Epidermal melanocyte (primary cell): ENCODE measurements around the gene KIF13A.
"Not testable (repeated sequence)": the region's sequence is repeated elsewhere in the genome, so short reads cannot be mapped to it uniquely, and the experiment has no call there.

Experiments used
- DNase-seq: peaks from one replicate; pipeline ENCODE4 v3.0.0; 2011; ENCODE audit warnings: low spot score; ENCODE audit not compliant: insufficient read length

KIF13A gene

GRCh38 chr6:17900011-17900410, 87.4 kb downstream of the KIF13A start:
- DNase-seq: no peak

- no peak for DNase-seq
These were observed 87.9 kb downstream of the KIF13A start for GRCh38 chr6:17899491-17899890.

- DNase-seq: no peak
These were observed 89.8 kb downstream of the KIF13A start for GRCh38 chr6:17897681-17898080.

GRCh38 chr6:17894905-17895304, 92.5 kb downstream of the KIF13A start:
- no peak for DNase-seq

GRCh38 chr6:17894191-17894590, 93.2 kb downstream of the KIF13A start:
- no peak for DNase-seq

- DNase-seq: no peak
These were observed 95.2 kb downstream of the KIF13A start for GRCh38 chr6:17892097-17892686.

- no peak for DNase-seq
These were observed 97.1 kb downstream of the KIF13A start for GRCh38 chr6:17890309-17890708.

- not testable (repeated sequence) for DNase-seq
These were observed 97.7 kb downstream of the KIF13A start for GRCh38 chr6:17889777-17890176.

- DNase-seq: no peak
These were observed 100.5 kb downstream of the KIF13A start for GRCh38 chr6:17886891-17887290.

GRCh38 chr6:17885889-17886576, 101.4 kb downstream of the KIF13A start:
- DNase-seq: no peak

- no peak for DNase-seq
These were observed 102.6 kb downstream of the KIF13A start for GRCh38 chr6:17884498-17885478.

- DNase-seq: no peak
These were observed 103.6 kb downstream of the KIF13A start for GRCh38 chr6:17883665-17884497.

GRCh38 chr6:17881085-17881858, 106.2 kb downstream of the KIF13A start:
- DNase-seq: no peak

GRCh38 chr6:17879184-17879583, 108.3 kb downstream of the KIF13A start:
- DNase-seq: no peak

GRCh38 chr6:17878734-17879133, 108.7 kb downstream of the KIF13A start:
- DNase-seq: no peak

- DNase-seq: no peak
These were observed 109.5 kb downstream of the KIF13A start for GRCh38 chr6:17877895-17878440.

- no peak for DNase-seq
These were observed 110.1 kb downstream of the KIF13A start for GRCh38 chr6:17877196-17877894.

GRCh38 chr6:17874753-17875152, 112.7 kb downstream of the KIF13A start:
- no peak for DNase-seq

GRCh38 chr6:17872908-17873307, 114.5 kb downstream of the KIF13A start:
- no peak for DNase-seq
